ENCODE data around the gene OSBPL3.

OSBPL3 gene

DNA sequence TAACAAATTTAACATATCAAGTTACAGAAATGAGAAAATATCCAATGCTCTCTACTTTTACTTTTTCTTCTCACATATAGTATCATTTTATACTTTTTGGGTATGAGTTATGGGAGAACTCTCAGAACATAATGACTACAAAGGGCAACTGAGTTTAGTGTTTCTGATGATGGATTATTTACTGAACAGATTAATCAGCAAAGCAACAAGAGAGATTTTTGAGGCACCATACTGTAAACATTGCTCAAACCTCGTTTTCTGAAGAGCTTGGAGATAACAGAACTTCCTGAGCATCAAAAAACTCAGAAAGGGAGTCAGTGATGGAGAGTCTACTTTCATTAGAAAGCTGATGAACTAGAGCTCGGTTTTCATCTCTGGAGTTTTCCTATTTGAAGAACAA lies 137.9 kb downstream of the OSBPL3 start:
- Histone ChIP-seq H3K36me3 (ENCODE audit: control insufficient read depth, insufficient read depth, low read length) (peaks cover 3% of the 10 kb centered on the region), H3K4me3 (replicated peaks; ENCODE audit: low read depth, low read length) (no peak overlapping the region), H3K27me3 (replicated peaks; ENCODE audit: control insufficient read depth, insufficient read depth, low read length) (no peaks in the 10 kb centered on the region)
- TF ChIP-seq, protein P1, sequence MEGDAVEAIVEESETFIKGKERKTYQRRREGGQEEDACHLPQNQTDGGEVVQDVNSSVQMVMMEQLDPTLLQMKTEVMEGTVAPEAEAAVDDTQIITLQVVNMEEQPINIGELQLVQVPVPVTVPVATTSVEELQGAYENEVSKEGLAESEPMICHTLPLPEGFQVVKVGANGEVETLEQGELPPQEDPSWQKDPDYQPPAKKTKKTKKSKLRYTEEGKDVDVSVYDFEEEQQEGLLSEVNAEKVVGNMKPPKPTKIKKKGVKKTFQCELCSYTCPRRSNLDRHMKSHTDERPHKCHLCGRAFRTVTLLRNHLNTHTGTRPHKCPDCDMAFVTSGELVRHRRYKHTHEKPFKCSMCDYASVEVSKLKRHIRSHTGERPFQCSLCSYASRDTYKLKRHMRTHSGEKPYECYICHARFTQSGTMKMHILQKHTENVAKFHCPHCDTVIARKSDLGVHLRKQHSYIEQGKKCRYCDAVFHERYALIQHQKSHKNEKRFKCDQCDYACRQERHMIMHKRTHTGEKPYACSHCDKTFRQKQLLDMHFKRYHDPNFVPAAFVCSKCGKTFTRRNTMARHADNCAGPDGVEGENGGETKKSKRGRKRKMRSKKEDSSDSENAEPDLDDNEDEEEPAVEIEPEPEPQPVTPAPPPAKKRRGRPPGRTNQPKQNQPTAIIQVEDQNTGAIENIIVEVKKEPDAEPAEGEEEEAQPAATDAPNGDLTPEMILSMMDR (IDR thresholded peaks at IDR 0.05; ENCODE audit: insufficient read depth, low read length, poor library complexity, severe bottlenecking), result no peak
- no peak for DNase-seq (ENCODE audit: extremely low read depth, insufficient read length)

DNA sequence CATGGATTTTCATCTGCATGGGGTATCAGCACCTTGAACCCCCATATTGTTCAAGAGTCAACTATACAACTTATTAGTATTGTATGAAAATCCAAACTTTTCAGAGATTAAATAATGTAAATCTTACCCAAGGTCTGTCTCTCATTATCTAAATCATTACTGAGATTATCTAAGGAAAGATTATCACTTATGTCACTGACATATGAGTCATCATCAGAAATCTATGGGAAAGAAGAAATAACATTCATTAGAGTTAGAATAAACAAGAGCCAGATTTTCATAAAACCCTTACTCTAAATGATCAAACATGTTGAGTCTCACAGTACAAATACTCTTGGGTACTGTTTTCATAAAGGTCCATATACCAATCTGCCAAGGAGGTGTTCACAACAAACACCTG lies 139.4 kb downstream of the OSBPL3 start:
- DNase-seq (ENCODE audit: extremely low read depth, insufficient read length), result no peak
- TF ChIP-seq, protein P1 (IDR thresholded peaks at IDR 0.05; ENCODE audit: insufficient read depth, low read length, poor library complexity, severe bottlenecking), result no peak
- H3K27me3 ChIP-seq (replicated peaks; ENCODE audit: control insufficient read depth, insufficient read depth, low read length), result no peaks in the 10 kb centered on the region
- H3K4me3 ChIP-seq (replicated peaks; ENCODE audit: low read depth, low read length), result no peak overlapping the region
- H3K36me3 ChIP-seq (ENCODE audit: control insufficient read depth, insufficient read depth, low read length), result peaks cover 3% of the 10 kb centered on the region

DNA sequence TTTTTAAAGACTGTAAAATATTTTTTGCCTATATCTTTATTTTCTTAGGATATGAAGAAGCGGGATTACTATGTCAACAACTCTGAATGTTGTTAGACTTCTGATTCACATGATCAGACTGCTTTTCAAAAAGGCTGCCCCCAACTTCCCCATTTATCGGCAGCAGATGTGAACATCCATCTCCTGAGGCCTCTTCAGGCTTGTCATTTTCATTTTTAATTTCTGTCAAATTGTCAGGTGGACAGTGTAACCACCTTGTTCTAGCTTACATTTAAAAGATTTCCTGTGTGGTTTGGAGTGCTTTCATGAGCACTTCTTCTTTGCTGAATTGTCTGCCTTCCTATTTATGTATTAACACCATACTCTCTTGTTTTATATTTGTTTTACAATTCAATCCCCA lies 143.9 kb downstream of the OSBPL3 start:
- Histone ChIP-seq H3K36me3 (ENCODE audit: control insufficient read depth, insufficient read depth, low read length) (peaks cover 6% of the 10 kb centered on the region), H3K4me3 (replicated peaks; ENCODE audit: low read depth, low read length) (no peak overlapping the region), H3K27me3 (replicated peaks; ENCODE audit: control insufficient read depth, insufficient read depth, low read length) (no peaks in the 10 kb centered on the region)
- DNase-seq (ENCODE audit: extremely low read depth, insufficient read length), result no peak
- TF ChIP-seq, protein P1 (IDR thresholded peaks at IDR 0.05; ENCODE audit: insufficient read depth, low read length, poor library complexity, severe bottlenecking), result no peak

DNA sequence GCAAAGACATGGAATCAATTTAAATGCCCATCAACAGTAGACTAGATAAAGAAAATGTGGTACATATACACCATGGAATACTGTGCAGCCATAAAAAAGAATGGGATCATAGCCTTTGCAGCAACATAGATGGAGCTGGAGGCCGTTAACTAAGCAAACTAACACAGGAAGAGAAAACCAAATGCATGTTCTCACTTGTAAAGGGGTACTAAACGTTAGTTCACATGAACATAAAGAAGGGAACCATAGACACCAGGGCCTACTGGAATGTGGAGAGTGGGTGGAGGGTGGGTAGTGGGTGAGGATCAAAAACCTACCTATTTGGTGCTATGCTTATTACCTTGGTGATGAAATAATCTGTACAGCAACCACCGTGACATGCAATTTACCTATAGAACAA lies 144.3 kb downstream of the OSBPL3 start:
- TF ChIP-seq, protein P1 (IDR thresholded peaks at IDR 0.05; ENCODE audit: insufficient read depth, low read length, poor library complexity, severe bottlenecking), result no peak
- DNase-seq (ENCODE audit: extremely low read depth, insufficient read length), result no peak
- Histone ChIP-seq H3K27me3 (replicated peaks; ENCODE audit: control insufficient read depth, insufficient read depth, low read length) (no peaks in the 10 kb centered on the region), H3K4me3 (replicated peaks; ENCODE audit: low read depth, low read length) (no peak overlapping the region), H3K36me3 (ENCODE audit: control insufficient read depth, insufficient read depth, low read length) (peaks cover 6% of the 10 kb centered on the region)

DNA sequence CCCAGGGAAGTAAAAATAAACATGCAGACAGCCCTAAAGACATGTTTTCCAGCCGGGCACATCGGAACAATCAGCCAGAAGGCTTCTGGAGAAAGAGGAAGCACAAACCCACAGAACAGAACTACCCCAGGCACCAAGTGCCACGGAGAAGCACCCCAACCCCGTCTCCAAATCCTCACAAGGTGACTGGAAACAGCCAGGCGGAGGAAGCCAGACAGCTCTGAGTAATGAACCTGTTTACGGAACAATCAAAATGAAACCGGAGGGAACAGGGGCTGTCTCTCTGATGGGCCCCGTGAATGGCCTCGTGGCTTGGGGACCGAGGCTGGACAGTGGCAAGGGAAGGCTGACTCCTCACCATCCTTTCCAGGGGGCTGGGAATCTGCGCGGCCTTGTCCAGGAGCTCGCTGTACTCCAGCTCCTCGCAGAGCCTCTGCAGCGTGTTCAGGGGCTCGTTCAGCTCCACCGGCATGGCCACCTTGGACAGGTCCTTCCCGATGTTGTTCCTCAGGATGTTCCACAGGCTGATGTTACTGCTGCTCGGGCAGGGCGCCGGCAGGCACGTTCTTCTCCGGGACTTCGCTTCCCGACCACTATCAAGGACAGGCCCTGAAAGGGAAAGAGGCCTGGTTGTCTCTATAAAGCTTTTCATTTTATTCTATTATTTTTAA lies 145.7 kb downstream of the OSBPL3 start:
- TF ChIP-seq, protein P1 (IDR thresholded peaks at IDR 0.05; ENCODE audit: insufficient read depth, low read length, poor library complexity, severe bottlenecking), result no peak
- DNase-seq (ENCODE audit: extremely low read depth, insufficient read length), result peak; percentile 47
- H3K4me3 ChIP-seq (replicated peaks; ENCODE audit: low read depth, low read length), result no peak overlapping the region; the same call in none of the 2 replicates
- peaks cover 8% of the 10 kb centered on the region for H3K36me3 ChIP-seq (ENCODE audit: control insufficient read depth, insufficient read depth, low read length)
- no peaks in the 10 kb centered on the region for H3K27me3 ChIP-seq (replicated peaks; ENCODE audit: control insufficient read depth, insufficient read depth, low read length)

DNA sequence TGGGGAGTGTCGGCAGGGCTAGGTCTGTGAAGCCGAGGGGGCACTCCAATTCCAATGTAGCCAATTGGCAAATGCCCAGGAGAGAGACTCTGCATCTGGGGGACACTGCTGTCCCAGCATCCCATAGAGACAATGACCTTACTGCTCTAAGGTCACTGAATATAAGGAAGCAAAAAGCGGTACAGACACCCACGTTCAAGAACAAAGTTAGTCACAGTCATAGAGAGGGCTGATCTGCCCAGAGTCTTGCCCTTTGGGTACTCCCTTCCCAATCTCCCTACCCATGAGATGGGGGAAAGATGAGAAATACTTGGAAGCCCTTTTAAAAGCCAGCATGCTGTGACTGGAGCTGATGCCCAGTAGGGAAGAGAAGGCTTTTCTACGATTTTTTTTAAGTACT lies 146.4 kb downstream of the OSBPL3 start:
- no peak for DNase-seq (ENCODE audit: extremely low read depth, insufficient read length)
- Histone ChIP-seq H3K4me3 (replicated peaks; ENCODE audit: low read depth, low read length) (no peak overlapping the region), H3K36me3 (ENCODE audit: control insufficient read depth, insufficient read depth, low read length) (peaks cover 6% of the 10 kb centered on the region), H3K27me3 (replicated peaks; ENCODE audit: control insufficient read depth, insufficient read depth, low read length) (no peaks in the 10 kb centered on the region)
- TF ChIP-seq, protein P1 (IDR thresholded peaks at IDR 0.05; ENCODE audit: insufficient read depth, low read length, poor library complexity, severe bottlenecking), result no peak

Data from GM06990 (cell line).